NT2/D1 (cell line): ENCODE results near the gene CTNNA2.

Experiments
- DNase-seq: peaks from one replicate; pipeline ENCODE4 v3.0.0-alpha.2; 2011; ENCODE audit warnings: low read depth, low spot score
- H3K27me3 ChIP-seq: 2 replicates; pipeline ENCODE4 v1.6.0; 2011; ENCODE audit warnings: mild to moderate bottlenecking; ENCODE audit not compliant: insufficient read length, insufficient read depth
- H3K36me3 ChIP-seq: 2 replicates; pipeline ENCODE4 v1.6.1; 2011; ENCODE audit warnings: mild to moderate bottlenecking, low read length, mixed read lengths; ENCODE audit not compliant: insufficient read depth, insufficient read length
- H3K4me1 ChIP-seq: 2 replicates; pipeline ENCODE4 v1.5.1; 2011; ENCODE audit not compliant: insufficient read depth, insufficient read length
- H3K4me3 ChIP-seq: 2 replicates; pipeline ENCODE4 v1.5.1; 2011; ENCODE audit warnings: low read depth; ENCODE audit not compliant: insufficient read length
- H3K9ac ChIP-seq: 2 replicates; pipeline ENCODE4 v1.6.0; 2011; ENCODE audit warnings: low read depth; ENCODE audit not compliant: insufficient read length
- H3K9me3 ChIP-seq: 2 replicates; pipeline ENCODE4 v1.5.1; 2011; ENCODE audit warnings: mild to moderate bottlenecking, low read length; ENCODE audit not compliant: insufficient read depth
- SUZ12 ChIP-seq: IDR thresholded peaks from 2 replicates; pipeline ENCODE4 v1.6.1; 2011; ENCODE audit not compliant: insufficient read length, insufficient read depth; ENCODE audit errors: extremely low read depth
- YY1 ChIP-seq: IDR thresholded peaks from 2 replicates; pipeline ENCODE4 v1.6.1; 2011; ENCODE audit not compliant: insufficient read length, insufficient read depth
- ZNF274 ChIP-seq: IDR thresholded peaks from 2 replicates; pipeline ENCODE4 v1.6.1; 2011; ENCODE audit warnings: mild to moderate bottlenecking, low read depth, low read length

The CTNNA2 gene

DNA sequence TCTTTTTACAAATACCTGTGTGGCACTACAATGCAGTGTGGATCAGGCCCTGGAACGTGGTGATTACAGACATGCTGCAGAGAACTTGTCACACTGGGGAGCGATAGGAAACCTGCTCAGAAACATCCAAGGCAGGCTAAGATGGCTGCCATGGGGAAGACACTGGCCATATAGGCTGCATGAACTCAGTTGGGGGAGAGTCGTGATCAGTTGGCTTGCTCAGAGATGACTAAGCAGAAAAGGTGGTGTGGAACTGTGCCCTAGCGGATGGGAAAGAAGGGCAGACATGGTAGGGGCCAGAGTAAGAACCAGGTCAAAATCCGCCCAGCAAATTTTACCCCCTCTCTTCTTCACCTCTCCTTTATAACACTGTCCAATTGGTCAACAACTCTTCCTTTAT is 483.9 kb downstream of the CTNNA2 start:
- DNase-seq = no peak
- H3K4me3 ChIP-seq = no peak overlapping the region
- H3K9ac ChIP-seq = no peak overlapping the region
- H3K4me1 ChIP-seq = no peaks in the 10 kb centered on the region
- no peak for TF ChIP-seq YY1
- TF ChIP-seq SUZ12 = no peak
- TF ChIP-seq ZNF274 = no peak
- H3K27me3 ChIP-seq = no peaks in the 10 kb centered on the region
- H3K9me3 ChIP-seq = no peaks in the 10 kb centered on the region
- H3K36me3 ChIP-seq = no peaks in the 10 kb centered on the region

DNA sequence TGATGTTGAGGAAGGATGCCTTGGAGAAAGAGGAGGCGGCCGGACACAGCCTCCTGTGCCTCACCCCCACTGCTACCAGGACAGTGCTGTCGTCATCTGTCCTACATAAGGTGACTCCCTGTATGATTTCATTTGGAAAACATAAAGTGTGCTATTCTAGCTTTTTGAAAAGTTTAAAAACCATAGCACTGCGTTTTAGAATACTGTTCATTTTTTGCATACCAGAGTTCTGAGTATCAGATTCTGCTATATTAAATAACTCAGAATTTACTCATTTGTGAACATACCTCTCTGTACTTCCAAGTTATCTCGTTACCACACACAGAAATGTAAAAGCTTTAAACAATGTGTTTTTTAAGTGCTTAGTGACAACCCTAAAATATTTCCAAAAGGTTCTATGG is 488.9 kb downstream of the CTNNA2 start:
- H3K9me3 ChIP-seq = no peaks in the 10 kb centered on the region
- peaks cover 27% of the 10 kb centered on the region for H3K27me3 ChIP-seq
- no peak for TF ChIP-seq SUZ12
- TF ChIP-seq ZNF274 = no peak
- TF ChIP-seq YY1 = no peak
- H3K4me3 ChIP-seq = no peak overlapping the region
- no peaks in the 10 kb centered on the region for H3K4me1 ChIP-seq
- H3K9ac ChIP-seq = no peak overlapping the region
- no peak for DNase-seq
- no peaks in the 10 kb centered on the region for H3K36me3 ChIP-seq

DNA sequence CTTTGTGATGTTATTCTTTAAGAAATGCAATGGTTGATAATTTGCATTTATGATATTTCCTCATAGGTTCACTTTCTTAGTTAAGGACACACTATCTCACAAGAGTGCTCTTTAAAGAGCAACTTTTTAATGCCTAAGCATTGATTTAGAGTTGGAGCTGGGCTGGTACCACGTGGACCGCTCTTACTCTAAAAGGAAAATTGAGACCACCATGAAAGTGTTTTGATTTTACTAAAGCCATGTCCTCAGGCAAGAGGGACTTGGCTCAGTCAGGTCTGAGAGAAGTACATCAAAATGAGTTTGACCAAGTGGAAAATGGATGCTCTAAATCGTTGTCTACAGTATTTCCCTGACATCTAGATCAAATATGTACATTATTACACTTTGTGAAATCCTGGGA is 489.3 kb downstream of the CTNNA2 start:
- no peak for DNase-seq
- H3K36me3 ChIP-seq = no peaks in the 10 kb centered on the region
- TF ChIP-seq YY1 (no peak), SUZ12 (no peak), ZNF274 (no peak)

DNA sequence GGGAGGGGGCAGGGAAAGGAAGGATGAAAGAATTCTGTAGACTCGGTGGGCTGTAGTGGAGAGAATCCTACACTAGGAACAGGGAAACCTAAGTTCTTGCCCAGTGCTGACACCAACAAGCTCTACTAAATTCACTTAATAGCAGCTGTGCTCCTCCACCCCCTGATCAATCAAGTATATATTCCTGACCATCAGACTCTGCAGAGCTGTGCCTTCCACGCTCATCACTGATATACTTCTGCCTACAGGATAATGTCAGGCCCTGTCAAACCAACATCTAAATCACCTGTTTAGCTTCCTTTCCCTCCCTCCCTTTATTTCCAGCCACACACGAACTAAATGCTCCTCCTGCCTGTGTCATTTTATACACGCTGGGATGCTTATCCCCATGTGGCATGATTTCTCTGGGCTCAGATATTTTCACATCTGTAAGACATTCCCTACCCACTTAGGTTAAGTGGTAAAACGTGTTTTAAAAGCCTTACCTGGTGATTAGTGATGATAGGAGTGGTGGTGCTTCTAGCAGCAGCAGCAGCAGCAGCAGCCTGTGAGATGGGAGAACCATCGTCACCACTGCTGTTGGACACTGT is 489.8 kb downstream of the CTNNA2 start:
- DNase-seq = no peak
- Histone ChIP-seq H3K27me3 (peaks cover 37% of the 10 kb centered on the region), H3K9me3 (no peaks in the 10 kb centered on the region), H3K36me3 (no peaks in the 10 kb centered on the region), H3K4me1 (no peaks in the 10 kb centered on the region), H3K4me3 (no peak overlapping the region), H3K9ac (no peak overlapping the region)
- TF ChIP-seq ZNF274 (no peak), SUZ12 (no peak), YY1 (no peak)

More for the DNA sequence above, 489.3 kb downstream of the CTNNA2 start:
- Histone ChIP-seq H3K9me3 (no peaks in the 10 kb centered on the region), H3K27me3 (peaks cover 31% of the 10 kb centered on the region), H3K4me1 (no peaks in the 10 kb centered on the region), H3K9ac (no peak overlapping the region), H3K4me3 (no peak overlapping the region)

DNA sequence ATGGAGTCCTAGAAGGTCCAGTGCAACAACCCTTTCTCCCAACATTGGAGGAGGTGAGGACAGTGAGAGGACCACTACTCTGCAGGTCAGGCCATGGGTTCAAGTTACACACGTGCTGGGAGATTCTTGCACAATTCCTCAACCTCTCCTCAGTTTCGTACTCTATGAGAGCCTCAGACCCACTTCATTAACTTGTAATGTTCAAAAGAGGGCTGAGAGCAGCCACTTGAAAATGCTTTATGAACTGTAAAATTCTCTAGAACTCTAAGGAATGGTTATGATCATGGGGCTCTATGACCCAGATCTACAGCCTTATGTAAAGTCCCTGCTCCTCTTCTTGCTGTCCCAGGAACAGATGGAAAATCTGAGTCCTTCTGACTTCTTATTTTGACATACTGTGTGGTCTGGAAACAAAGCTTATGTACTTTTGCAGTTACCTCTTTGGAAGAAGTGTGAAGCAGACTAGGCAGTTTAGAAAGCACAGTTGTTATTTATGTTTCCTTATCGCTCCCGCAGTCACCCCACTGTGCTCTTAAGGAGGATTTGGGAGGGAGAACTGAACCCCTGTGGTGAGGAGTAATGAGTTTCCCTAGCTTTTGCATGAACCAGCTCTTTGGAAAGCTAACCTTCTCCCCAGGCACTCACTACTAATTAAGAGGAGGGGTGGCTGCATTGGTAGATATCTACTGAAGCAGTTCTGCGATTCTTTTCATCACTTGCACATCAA is 495.1 kb downstream of the CTNNA2 start:
- Histone ChIP-seq H3K9ac (no peak overlapping the region), H3K27me3 (peaks cover 82% of the 10 kb centered on the region), H3K4me3 (no peak overlapping the region), H3K9me3 (no peaks in the 10 kb centered on the region), H3K4me1 (no peaks in the 10 kb centered on the region), H3K36me3 (no peaks in the 10 kb centered on the region)
- peak; percentile 84 for DNase-seq
- TF ChIP-seq SUZ12 = no peak

DNA sequence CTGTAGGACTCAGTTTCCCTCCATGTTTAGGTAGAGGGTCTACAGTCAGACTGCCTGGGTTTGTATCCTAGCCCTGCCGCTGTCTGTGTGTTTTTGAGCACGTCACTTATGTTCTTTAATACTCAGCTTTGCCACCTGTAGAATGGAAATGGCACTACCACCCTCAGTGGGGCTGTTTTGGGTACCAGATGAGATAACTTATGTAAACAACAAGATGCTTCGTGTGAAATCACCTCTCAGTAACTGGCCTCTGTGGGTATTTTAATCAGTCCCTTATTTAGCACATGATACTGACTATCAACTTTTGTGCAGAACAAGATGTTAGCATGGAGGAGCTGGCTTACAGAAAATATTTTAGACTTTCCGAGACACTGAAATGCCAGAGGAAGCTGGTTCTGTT is 495.7 kb downstream of the CTNNA2 start:
- Histone ChIP-seq H3K27me3 (peaks cover 86% of the 10 kb centered on the region), H3K4me3 (no peak overlapping the region), H3K4me1 (no peaks in the 10 kb centered on the region), H3K36me3 (no peaks in the 10 kb centered on the region), H3K9ac (no peak overlapping the region), H3K9me3 (no peaks in the 10 kb centered on the region)
- no peak for DNase-seq
- TF ChIP-seq YY1 (no peak), ZNF274 (no peak), SUZ12 (no peak)

DNA sequence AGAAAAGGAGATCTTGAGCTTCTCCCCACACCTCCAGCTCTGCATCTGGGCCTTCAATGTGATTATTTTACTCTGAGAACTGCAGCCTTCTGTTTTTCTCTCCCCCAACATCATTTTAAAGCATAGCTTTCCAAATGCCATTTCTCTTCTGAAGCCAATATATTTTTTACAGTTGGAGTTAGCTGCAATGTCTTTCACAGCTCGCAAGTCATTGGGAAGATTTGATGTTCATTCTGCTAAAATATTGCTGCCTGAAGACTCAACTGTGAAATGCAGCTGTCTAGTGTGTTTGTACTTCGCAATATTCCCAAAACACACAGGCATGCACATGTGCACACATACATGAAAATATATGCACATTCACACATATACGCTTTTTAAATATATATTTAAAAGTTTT is 496.4 kb downstream of the CTNNA2 start:
- TF ChIP-seq YY1 (no peak), ZNF274 (no peak), SUZ12 (no peak)
- Histone ChIP-seq H3K36me3 (no peaks in the 10 kb centered on the region), H3K9ac (no peak overlapping the region), H3K27me3 (peaks cover 84% of the 10 kb centered on the region), H3K4me3 (no peak overlapping the region), H3K4me1 (no peaks in the 10 kb centered on the region), H3K9me3 (no peaks in the 10 kb centered on the region)
- DNase-seq = no peak
